GM19193 (cell line): Measurements from ENCODE around the gene SPEM2.

Experiments
- POLR2A ChIP-seq: IDR thresholded peaks from 4 replicates; pipeline ENCODE4 v1.6.1; 2011; ENCODE audit not compliant: insufficient read depth, insufficient read length; ENCODE audit errors: extremely low read depth

SPEM2 gene

DNA sequence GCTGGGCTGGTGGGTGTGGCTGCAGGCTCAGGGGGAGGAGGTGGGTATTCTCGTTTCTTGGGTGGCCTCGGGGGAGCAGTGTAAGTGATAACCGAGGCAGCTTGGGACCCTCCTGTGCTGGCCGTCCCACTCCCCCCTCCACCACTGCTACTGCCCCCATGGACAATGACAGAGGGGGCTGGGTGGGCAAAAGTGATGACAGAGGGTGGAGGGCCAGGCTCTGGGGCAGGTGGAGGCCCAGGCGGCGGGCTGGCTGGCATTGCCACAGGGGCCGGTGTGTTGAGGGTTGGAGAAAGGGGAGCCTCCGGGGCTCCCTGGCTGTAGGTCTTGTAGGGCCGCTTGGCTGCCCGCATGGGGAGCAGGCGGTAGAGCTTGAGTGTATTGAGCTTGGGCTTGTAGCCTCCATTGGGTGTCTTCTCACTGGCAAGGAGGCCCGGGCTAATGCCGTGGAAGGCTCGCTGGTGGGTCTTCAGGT, 38.0 kb downstream of the SPEM2 start:
- TF ChIP-seq POLR2A: no peak

- TF ChIP-seq POLR2A: no peak
Observed at GRCh38 chr17:7464081-7464480, 38.7 kb downstream of the SPEM2 start.

GRCh38 chr17:7465597-7466275, 40.3 kb downstream of the SPEM2 start:
- no peak for TF ChIP-seq POLR2A

DNA sequence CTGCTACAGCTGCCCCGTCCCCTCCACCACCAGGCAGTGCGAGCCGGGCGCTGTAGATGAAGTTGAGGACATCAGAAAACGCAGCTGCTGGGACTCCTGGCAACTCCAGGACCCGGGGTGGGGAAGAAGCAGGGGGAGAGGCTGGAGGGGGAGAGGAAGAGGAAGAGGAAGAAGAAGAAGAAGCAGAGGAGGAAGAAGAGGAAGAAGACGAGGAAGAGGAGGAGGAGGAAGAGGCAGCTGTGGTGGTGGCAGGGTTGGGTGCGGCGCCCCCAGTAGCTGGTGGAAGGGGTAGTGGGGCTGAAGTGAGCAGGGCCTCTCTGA, 40.9 kb downstream of the SPEM2 start:
- no peak for TF ChIP-seq POLR2A

DNA sequence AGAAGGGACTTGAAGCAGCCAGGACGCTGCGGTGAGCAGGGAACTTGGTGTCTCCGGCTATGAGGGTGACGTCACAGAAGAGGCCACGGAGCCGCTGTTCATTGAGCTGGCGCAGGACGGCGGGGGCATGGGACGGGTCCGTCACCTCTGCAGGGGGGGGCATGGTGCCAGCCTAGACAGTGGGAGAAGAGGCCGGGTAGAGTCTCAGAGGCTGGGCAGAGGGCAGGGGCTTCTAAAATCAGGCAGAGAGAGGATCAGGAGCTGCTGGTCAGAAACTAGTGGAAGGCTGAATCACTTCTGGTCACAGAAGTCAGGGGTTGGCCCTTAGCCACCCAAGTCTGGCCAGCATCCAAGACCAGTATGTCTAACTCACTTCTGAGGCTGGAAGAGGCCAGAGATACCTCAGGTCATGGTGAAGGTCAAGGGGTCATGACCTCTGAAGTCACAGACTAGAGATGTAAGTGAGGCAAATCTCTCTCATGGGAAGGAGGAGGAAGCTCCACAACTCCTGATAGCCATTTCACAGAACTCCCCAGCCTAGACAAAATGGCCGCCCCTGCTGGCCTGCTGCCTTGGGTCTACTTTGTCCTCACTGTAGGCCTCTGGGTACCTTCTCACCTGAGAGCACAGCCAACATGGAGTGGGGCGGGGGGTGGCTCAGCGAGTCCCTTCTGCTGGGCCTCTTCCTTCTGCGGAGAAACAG, 41.4 kb downstream of the SPEM2 start:
- TF ChIP-seq POLR2A: no peak

- TF ChIP-seq POLR2A: no peak
Observed at GRCh38 chr17:7467498-7467897, 42.1 kb downstream of the SPEM2 start.

- TF ChIP-seq POLR2A: no peak
Observed at GRCh38 chr17:7468290-7468689, 42.9 kb downstream of the SPEM2 start.

DNA sequence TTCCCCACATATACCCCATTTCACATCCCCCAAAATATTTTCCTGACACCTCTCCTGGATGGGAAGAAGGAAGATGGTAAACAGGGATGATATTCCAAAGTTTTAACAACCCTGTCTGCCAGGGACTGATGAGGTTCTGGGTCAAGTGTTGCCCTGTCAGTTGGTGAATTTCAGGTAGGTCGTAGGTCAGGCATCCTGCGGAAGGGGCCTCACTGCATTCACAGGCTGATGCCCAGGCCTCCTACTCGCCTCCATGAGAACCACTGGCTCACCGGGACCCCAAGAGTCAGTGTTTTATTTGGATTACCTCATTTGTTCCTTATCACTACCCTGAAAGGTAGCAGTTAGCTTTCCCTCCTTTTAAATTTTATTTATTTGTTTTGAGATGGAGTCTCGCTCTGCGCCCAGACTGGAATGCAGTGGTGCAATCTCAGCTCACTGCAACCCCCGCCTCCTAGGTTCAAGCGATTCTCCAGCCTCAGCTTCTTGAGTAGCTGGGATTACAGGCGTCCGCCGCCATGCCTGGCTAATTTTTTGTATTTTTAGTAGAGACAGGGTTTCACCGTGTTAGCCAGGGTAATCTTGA, 43.5 kb downstream of the SPEM2 start:
- TF ChIP-seq POLR2A: no peak

DNA sequence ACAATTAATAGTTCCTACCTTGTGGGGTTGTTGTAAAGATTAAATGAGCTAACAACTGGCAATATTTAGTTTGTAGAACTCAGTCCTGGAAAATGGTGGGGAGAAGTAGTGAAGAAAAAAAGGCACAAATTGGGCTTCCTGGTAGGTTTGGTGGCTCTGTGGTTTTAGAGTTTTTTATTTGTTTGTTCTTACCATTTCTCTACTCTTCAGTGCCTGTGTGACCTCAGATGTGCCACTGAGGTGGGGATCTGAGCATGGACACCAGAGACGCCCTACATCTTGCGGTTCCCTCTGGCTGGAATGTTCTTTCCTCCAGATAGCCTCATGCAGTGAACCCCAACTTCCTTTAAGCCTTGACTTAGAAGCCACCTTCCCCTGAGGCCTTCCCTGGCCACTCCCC, 46.3 kb downstream of the SPEM2 start:
- no peak for TF ChIP-seq POLR2A

- TF ChIP-seq POLR2A: no peak
Observed at GRCh38 chr17:7475764-7476422, 50.5 kb downstream of the SPEM2 start.

DNA sequence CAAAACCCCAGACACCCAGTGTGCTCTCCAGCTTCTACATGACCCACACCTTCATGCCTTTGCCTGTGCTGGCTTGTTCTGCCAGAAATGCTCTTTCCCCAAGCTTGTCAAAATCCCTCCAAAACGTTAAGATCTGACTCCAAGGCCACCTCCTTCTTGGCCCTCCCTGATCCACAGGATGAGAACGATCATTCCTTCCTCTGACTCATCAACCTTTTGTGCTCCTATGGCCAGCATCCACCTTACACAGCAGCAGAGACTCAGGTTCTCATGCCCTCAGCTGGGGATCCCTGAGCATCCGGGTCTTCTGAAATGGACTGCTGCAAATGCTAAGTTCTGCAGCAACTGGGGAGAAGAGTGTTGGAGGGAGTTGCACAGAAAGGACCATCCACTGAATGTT, 51.1 kb downstream of the SPEM2 start:
- no peak for TF ChIP-seq POLR2A

GRCh38 chr17:7476951-7477350, 51.5 kb downstream of the SPEM2 start:
- TF ChIP-seq POLR2A: no peak
